Liver (tissue), 9 donors: Measurements from ENCODE around the gene NT5DC1. TPM values are rescaled to one million over a fixed set of nuclear protein-coding genes. Genes with fewer than 3 reads are reported as not detected.
A peak's percentile ranks its signal among the peaks of the same experiment; 100 is the strongest.

Experiments used
- DNase-seq: peaks from one replicate; pipeline ENCODE4 v3.0.0-alpha.2; 2017; ENCODE audit warnings: low spot score
- H3K27ac ChIP-seq, 2 donors: one replicate each; pipeline ENCODE4 v1.7.0; 2013; ENCODE audit warnings: inconsistent platforms in 2 of 2, low read length in 2 of 2, control low read depth in 1 of 2, low read depth in 1 of 2, mild to moderate bottlenecking in 1 of 2
- H3K27me3 ChIP-seq, 4 donors: one replicate each; pipeline versions ENCODE4 v1.6.1 to v1.7.0; 2013; ENCODE audit warnings: low read length in 3 of 4, inconsistent platforms in 1 of 4, mild to moderate bottlenecking in 1 of 4, moderate library complexity in 1 of 4; ENCODE audit not compliant: control insufficient read depth in 4 of 4, insufficient read depth in 4 of 4
- H3K36me3 ChIP-seq, 4 donors: one replicate each; pipeline versions ENCODE4 v1.6.1 to v1.7.0; 2013; ENCODE audit warnings: low read length in 3 of 4, mild to moderate bottlenecking in 3 of 4, low read depth in 1 of 4, moderate library complexity in 1 of 4; ENCODE audit not compliant: control insufficient read depth in 4 of 4, insufficient read depth in 3 of 4
- H3K4me1 ChIP-seq, 4 donors: one replicate each; pipeline versions ENCODE4 v1.6.1 to v1.7.0; 2013; ENCODE audit warnings: low read length in 3 of 4, mild to moderate bottlenecking in 3 of 4, moderate library complexity in 1 of 4; ENCODE audit not compliant: control insufficient read depth in 4 of 4, insufficient read depth in 4 of 4
- H3K4me3 ChIP-seq, 3 donors: one replicate each; pipeline versions ENCODE4 v1.6.1 to v1.7.0; 2013; ENCODE audit warnings: low read length in 3 of 3, control low read depth in 1 of 3, low read depth in 1 of 3, mild to moderate bottlenecking in 1 of 3
- H3K9ac ChIP-seq, 2 donors: one replicate each; pipeline ENCODE4 v1.7.0; 2013; ENCODE audit warnings: low read length in 2 of 2, mild to moderate bottlenecking in 2 of 2, moderate library complexity in 2 of 2, control low read depth in 1 of 2, low read depth in 1 of 2
- H3K9me3 ChIP-seq, 4 donors: one replicate each; pipeline versions ENCODE4 v1.6.1 to v1.7.0; 2013; ENCODE audit warnings: low read length in 3 of 4; ENCODE audit not compliant: control insufficient read depth in 4 of 4
- ATF3 ChIP-seq: IDR thresholded peaks from 2 replicates; pipeline ENCODE4 v1.6.1; 2016; ENCODE audit warnings: antibody characterized with exemption
- EGR1 ChIP-seq, 2 donors: IDR thresholded peaks; 2 replicates each; pipeline ENCODE4 v1.6.1; 2016 to 2018; ENCODE audit warnings: antibody characterized with exemption in 2 of 2, low read depth in 2 of 2
- FOXA1 ChIP-seq: IDR thresholded peaks from 2 replicates; pipeline ENCODE4 v1.6.1; 2016; ENCODE audit warnings: antibody characterized with exemption
- FOXA2 ChIP-seq: IDR thresholded peaks from 2 replicates; pipeline ENCODE4 v1.6.1; 2016; ENCODE audit warnings: antibody characterized with exemption
- GABPA ChIP-seq, 2 donors: IDR thresholded peaks in 1 of 2; conservative IDR thresholded peaks in 1 of 2; 2 replicates each; pipeline ENCODE4 v1.6.1; 2016; ENCODE audit warnings: antibody characterized with exemption in 2 of 2, mild to moderate bottlenecking in 1 of 2, moderate library complexity in 1 of 2
- HNF4A ChIP-seq, 2 donors: conservative IDR thresholded peaks; 2 replicates each; pipeline ENCODE4 v1.6.1; 2016; ENCODE audit warnings: antibody characterized with exemption in 2 of 2, mild to moderate bottlenecking in 2 of 2
- JUND ChIP-seq, 2 donors: IDR thresholded peaks; 2 replicates each; pipeline ENCODE4 v1.6.1; 2016; ENCODE audit warnings: antibody characterized with exemption in 2 of 2
- MAX ChIP-seq: IDR thresholded peaks from 2 replicates; pipeline ENCODE4 v1.6.1; 2016; ENCODE audit warnings: antibody characterized with exemption
- NR2F2 ChIP-seq: IDR thresholded peaks from 2 replicates; pipeline ENCODE4 v1.6.1; 2016; ENCODE audit warnings: antibody characterized with exemption
- RAD21 ChIP-seq, 2 donors: IDR thresholded peaks; 2 replicates each; pipeline ENCODE4 v1.6.1; 2016; ENCODE audit warnings: antibody characterized with exemption in 2 of 2, mild to moderate bottlenecking in 2 of 2
- RXRA ChIP-seq, 2 donors: IDR thresholded peaks; 2 replicates each; pipeline ENCODE4 v1.6.1; 2017 to 2018; ENCODE audit warnings: antibody characterized with exemption in 2 of 2, mild to moderate bottlenecking in 1 of 2
- SP1 ChIP-seq: IDR thresholded peaks from 2 replicates; pipeline ENCODE4 v1.6.1; 2018; ENCODE audit warnings: antibody characterized with exemption, mild to moderate bottlenecking
- TAF1 ChIP-seq: conservative IDR thresholded peaks from 2 replicates; pipeline ENCODE4 v1.6.1; 2016; ENCODE audit warnings: antibody characterized with exemption, mild to moderate bottlenecking
- YY1 ChIP-seq: IDR thresholded peaks from 2 replicates; pipeline ENCODE4 v1.6.1; 2016; ENCODE audit warnings: antibody characterized with exemption, mild to moderate bottlenecking
- WGBS: extraction: QIAGEN DNeasy Blood & Tissue Kit; methylation state at CpG from one replicate; pipeline ENCODE4 v1.1.7; 2013; 5-methylcytosine and 5-hydroxymethylcytosine counted together
- polyA plus RNA-seq, 2 donors: library from polyadenylated mRNA; stranded (reverse) in 1 of 2; unstranded in 1 of 2; fragments of 200-250 nt in 1 of 2; fragments of >200 nt in 1 of 2; fragmentation: Nextera tagmentation in 1 of 2; extraction: Ambion mirVana in 1 of 2; gene quantifications; one replicate each; pipeline versions ENCODE4 v1.2.1 to v1.2.3, GENCODE V29; 2013 to 2015
- total RNA-seq, 2 donors: library from RNA; depleted of rRNA; stranded (reverse); fragments of >200 nt; gene quantifications; one replicate each; pipeline ENCODE4 v1.2.3, GENCODE V29; 2014
- TF ChIP-seq, protein P1 (sequence below): IDR thresholded peaks from 2 replicates; pipeline ENCODE4 v1.6.1; 2016; ENCODE audit warnings: antibody characterized with exemption, mild to moderate bottlenecking
- TF ChIP-seq, protein P2 (sequence below): IDR thresholded peaks from 2 replicates; pipeline ENCODE4 v1.6.1; 2016; ENCODE audit warnings: antibody characterized with exemption
- donor health status: healthy.
- donor health status: healthy.
- donor health status: healthy.
- donor health status: healthy.
- donor health status: healthy.

NT5DC1 gene
- total and polyA plus RNA-seq, 4 donors = 10.4 to 31.4 (median 23.3) TPM

DNA sequence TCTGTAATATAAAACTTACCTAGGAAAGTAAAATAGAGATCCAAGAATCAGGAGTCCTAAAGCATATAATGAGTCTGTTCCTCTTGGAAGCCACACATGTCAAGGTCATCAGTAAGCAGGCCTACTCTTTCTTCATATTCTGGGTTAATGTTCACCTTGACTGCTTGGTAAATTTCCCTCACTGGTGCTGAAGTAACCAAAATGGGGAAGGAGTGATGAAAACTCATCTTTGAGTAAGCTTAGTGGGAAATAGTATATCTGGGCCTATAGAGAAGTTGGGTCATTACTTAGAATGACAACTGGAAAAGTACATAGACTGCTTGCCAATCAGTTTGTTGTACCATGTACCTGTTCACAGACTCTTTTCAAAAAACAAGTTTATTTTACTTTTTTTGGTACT, 146.6 kb downstream of the NT5DC1 start:
- Histone ChIP-seq H3K27ac (no peak overlapping the region), H3K4me1 (peaks cover 9 to 39% (median 26%) of the 10 kb centered on the region in 4 donors)

GRCh38 chr6:116248577-116248976, 147.9 kb downstream of the NT5DC1 start:
- 94% methylated on average over 2 of the region's 2 CpGs for WGBS
- peaks cover 14 to 49% (median 37%) of the 10 kb centered on the region in 4 donors for H3K4me1 ChIP-seq
- no peaks in the 10 kb centered on the region for H3K9me3 ChIP-seq
- no peaks in the 10 kb centered on the region for H3K27me3 ChIP-seq
- H3K9ac ChIP-seq = no peak overlapping the region
- H3K36me3 ChIP-seq = no peaks in the 10 kb centered on the region
- no peak overlapping the region for H3K27ac ChIP-seq
- no peak overlapping the region for H3K4me3 ChIP-seq
- no peak for DNase-seq
- TF ChIP-seq, protein P1, sequence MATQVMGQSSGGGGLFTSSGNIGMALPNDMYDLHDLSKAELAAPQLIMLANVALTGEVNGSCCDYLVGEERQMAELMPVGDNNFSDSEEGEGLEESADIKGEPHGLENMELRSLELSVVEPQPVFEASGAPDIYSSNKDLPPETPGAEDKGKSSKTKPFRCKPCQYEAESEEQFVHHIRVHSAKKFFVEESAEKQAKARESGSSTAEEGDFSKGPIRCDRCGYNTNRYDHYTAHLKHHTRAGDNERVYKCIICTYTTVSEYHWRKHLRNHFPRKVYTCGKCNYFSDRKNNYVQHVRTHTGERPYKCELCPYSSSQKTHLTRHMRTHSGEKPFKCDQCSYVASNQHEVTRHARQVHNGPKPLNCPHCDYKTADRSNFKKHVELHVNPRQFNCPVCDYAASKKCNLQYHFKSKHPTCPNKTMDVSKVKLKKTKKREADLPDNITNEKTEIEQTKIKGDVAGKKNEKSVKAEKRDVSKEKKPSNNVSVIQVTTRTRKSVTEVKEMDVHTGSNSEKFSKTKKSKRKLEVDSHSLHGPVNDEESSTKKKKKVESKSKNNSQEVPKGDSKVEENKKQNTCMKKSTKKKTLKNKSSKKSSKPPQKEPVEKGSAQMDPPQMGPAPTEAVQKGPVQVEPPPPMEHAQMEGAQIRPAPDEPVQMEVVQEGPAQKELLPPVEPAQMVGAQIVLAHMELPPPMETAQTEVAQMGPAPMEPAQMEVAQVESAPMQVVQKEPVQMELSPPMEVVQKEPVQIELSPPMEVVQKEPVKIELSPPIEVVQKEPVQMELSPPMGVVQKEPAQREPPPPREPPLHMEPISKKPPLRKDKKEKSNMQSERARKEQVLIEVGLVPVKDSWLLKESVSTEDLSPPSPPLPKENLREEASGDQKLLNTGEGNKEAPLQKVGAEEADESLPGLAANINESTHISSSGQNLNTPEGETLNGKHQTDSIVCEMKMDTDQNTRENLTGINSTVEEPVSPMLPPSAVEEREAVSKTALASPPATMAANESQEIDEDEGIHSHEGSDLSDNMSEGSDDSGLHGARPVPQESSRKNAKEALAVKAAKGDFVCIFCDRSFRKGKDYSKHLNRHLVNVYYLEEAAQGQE = no peak
- TF ChIP-seq MAX = no peak
- no peak for TF ChIP-seq ATF3
- no peak for TF ChIP-seq NR2F2
- no peak for TF ChIP-seq YY1
- no peak for TF ChIP-seq JUND (IDR thresholded peaks at IDR 0.05)
- TF ChIP-seq HNF4A (conservative IDR thresholded peaks at IDR 0.05) = no peak
- TF ChIP-seq RXRA (IDR thresholded peaks at IDR 0.05) = no peak
- TF ChIP-seq GABPA (IDR thresholded peaks at IDR 0.05 in 1 of 2, conservative IDR thresholded peaks at IDR 0.05 in 1 of 2) = no peak
- TF ChIP-seq EGR1 (IDR thresholded peaks at IDR 0.05; ENCODE audit: low read depth in 2 of 2) = no peak
- no peak for TF ChIP-seq RAD21 (IDR thresholded peaks at IDR 0.05)
- no peak for TF ChIP-seq TAF1
- TF ChIP-seq FOXA2 = no peak
- no peak for TF ChIP-seq FOXA1
- TF ChIP-seq SP1 = no peak

More for the DNA sequence above, 146.6 kb downstream of the NT5DC1 start:
- Histone ChIP-seq H3K9ac (peak overlapping the region in 1 of 2 donors; percentile 48), H3K36me3 (no peaks in the 10 kb centered on the region), H3K4me3 (no peak overlapping the region), H3K27me3 (no peaks in the 10 kb centered on the region), H3K9me3 (no peaks in the 10 kb centered on the region)
- peak in 1 of 2 donors; percentile 33 for TF ChIP-seq JUND (IDR thresholded peaks at IDR 0.05)
- TF ChIP-seq SP1 = peak; percentile 32
- TF ChIP-seq, protein P1 = peak; percentile 68
- peak; percentile 41 to 54 for TF ChIP-seq RXRA (IDR thresholded peaks at IDR 0.05)
- TF ChIP-seq ATF3 = peak; percentile 36
- TF ChIP-seq FOXA1 = no peak
- no peak for TF ChIP-seq TAF1
- no peak for TF ChIP-seq EGR1 (IDR thresholded peaks at IDR 0.05; ENCODE audit: low read depth in 2 of 2)
- TF ChIP-seq, protein P2, sequence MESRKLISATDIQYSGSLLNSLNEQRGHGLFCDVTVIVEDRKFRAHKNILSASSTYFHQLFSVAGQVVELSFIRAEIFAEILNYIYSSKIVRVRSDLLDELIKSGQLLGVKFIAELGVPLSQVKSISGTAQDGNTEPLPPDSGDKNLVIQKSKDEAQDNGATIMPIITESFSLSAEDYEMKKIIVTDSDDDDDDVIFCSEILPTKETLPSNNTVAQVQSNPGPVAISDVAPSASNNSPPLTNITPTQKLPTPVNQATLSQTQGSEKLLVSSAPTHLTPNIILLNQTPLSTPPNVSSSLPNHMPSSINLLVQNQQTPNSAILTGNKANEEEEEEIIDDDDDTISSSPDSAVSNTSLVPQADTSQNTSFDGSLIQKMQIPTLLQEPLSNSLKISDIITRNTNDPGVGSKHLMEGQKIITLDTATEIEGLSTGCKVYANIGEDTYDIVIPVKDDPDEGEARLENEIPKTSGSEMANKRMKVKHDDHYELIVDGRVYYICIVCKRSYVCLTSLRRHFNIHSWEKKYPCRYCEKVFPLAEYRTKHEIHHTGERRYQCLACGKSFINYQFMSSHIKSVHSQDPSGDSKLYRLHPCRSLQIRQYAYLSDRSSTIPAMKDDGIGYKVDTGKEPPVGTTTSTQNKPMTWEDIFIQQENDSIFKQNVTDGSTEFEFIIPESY = peak; percentile 28
- no peak for TF ChIP-seq FOXA2
- peak in 1 of 2 donors; percentile 15 for TF ChIP-seq RAD21 (IDR thresholded peaks at IDR 0.05)
- peak; percentile 38 for TF ChIP-seq YY1
- peak; percentile 47 to 64 for TF ChIP-seq HNF4A (conservative IDR thresholded peaks at IDR 0.05)
- DNase-seq = no peak
